Right cardiac atrium (tissue), 5 donors: ENCODE results near the gene PFKFB3. TPM values are rescaled to one million over a fixed set of nuclear protein-coding genes. Genes with fewer than 3 reads are reported as not detected.
"Not testable (repeated sequence)": the region's sequence is repeated elsewhere in the genome, so short reads cannot be mapped to it uniquely, and the experiment has no call there.

Experiments used
- ATAC-seq, 2 donors: fragments of 200-7000 bp; cut with Tn5 transposase; one replicate each; pipeline versions ENCODE4 v1.8.0 to v1.9.1; 2020; ENCODE audit warnings: moderate library complexity in 2 of 2, mild to moderate bottlenecking in 1 of 2
- DNase-seq, 3 donors: peaks; one replicate each; pipeline ENCODE4 v3.0.0-alpha.2; 2020
- H3K27ac ChIP-seq: one replicate; pipeline ENCODE4 v1.5.1; 2013; ENCODE audit warnings: mild to moderate bottlenecking, low read length, control low read depth, moderate library complexity
- H3K27me3 ChIP-seq: one replicate; pipeline ENCODE4 v1.6.1; 2013; ENCODE audit not compliant: control insufficient read depth, insufficient read depth
- H3K4me1 ChIP-seq: one replicate; pipeline ENCODE4 v1.6.1; 2013; ENCODE audit warnings: low read length; ENCODE audit not compliant: control insufficient read depth, insufficient read depth
- H3K4me3 ChIP-seq: one replicate; pipeline ENCODE4 v1.5.1; 2013; ENCODE audit warnings: low read length, control low read depth
- H3K9me3 ChIP-seq: one replicate; pipeline ENCODE4 v1.6.1; 2013; ENCODE audit warnings: low read length; ENCODE audit not compliant: control insufficient read depth
- WGBS: extraction: QIAGEN DNeasy Blood & Tissue Kit; methylation state at CpG from one replicate; pipeline ENCODE4 v1.1.7; 2013; 5-methylcytosine and 5-hydroxymethylcytosine counted together
- intact Hi-C, 4 donors: fragments of 100-400 bp; cut with DNase I; formaldehyde crosslinking; loops; one replicate each; pipeline versions ENCODE4 v1.11.0 to v1.14.0; 2022 to 2023
- polyA plus RNA-seq: library from polyadenylated mRNA; stranded (reverse); fragments of 200-250 nt; gene quantifications from one replicate; pipeline ENCODE4 v1.2.3, GENCODE V29; 2013
- total RNA-seq, 4 donors: library from RNA; stranded (reverse); fragmentation: NEBNext Ultra II Directional; extraction: Animal tissue kit (Norgen Biotek cat#: 25700); gene quantifications; one replicate each; pipeline ENCODE4 v1.2.1, GENCODE V29; 2021
- donor health status: healthy with polysubstance abuse.
- donor health status: DM: no; HTN: yes; CAD: no.
- donor health status: DM: no; HTN: no; CAD: no.
- donor health status: DM: no; HTN: yes; CAD: no; lungs with severe emphysema.
- donor health status: DM: yes; HTN: yes; CAD: no.

PFKFB3 gene
- total and polyA plus RNA-seq, 5 donors = 10.5 to 15.1 (median 11.7) TPM

- H3K27me3 ChIP-seq = no peaks in the 10 kb centered on the region
- no peak overlapping the region for H3K27ac ChIP-seq
- no peaks in the 10 kb centered on the region for H3K9me3 ChIP-seq
- DNase-seq (no peak), ATAC-seq (no peak)
- 98% methylated on average over 6 of the region's 6 CpGs for WGBS
- intact Hi-C loops = no loop called here
- no peak overlapping the region for H3K4me3 ChIP-seq
- peaks cover 5% of the 10 kb centered on the region for H3K4me1 ChIP-seq
Measured at GRCh38 chr10:6194311-6194710, 8.4 kb upstream of the PFKFB3 start.

GRCh38 chr10:6195376-6195775 lies 7.4 kb upstream of the PFKFB3 start:
- H3K4me3 ChIP-seq = no peak overlapping the region

DNA sequence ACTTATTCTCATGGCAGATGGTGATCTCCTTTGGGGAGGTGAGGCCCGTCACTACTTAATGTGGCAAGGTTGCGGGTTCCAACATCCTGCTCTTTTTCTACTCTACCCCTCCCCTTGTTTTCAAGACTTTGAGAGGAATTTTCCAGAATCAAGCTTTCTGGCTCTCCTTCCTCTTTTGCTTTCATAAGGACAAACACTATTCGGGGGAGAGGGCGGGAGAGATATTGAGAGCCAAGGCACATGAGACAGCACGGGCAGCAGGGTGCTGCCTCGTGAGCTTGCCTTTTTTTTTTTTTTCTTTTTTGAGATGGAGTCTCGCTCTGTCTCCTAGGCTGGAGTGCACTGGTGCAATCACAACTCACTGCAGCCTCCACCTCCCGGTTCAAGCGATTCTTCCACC lies 6.9 kb upstream of the PFKFB3 start:
- no peaks in the 10 kb centered on the region for H3K27me3 ChIP-seq
- H3K9me3 ChIP-seq = no peaks in the 10 kb centered on the region
- ATAC-seq (peak; percentile 66 to 67), DNase-seq (peak in 2 of 3 donors; percentile 52 to 74)
- 67% methylated on average over 9 of the region's 9 CpGs for WGBS
- peak overlapping the region; percentile 77 for H3K27ac ChIP-seq
- no peak overlapping the region for H3K4me3 ChIP-seq
- intact Hi-C loops = loop anchor here in 1 of 4 donors (5.0 kb wide), 1 partner anchor 44 kb away; no protein-coding TSS in a partner anchor
- peaks cover 7% of the 10 kb centered on the region for H3K4me1 ChIP-seq

More at GRCh38 chr10:6195376-6195775, 7.4 kb upstream of the PFKFB3 start:
- intact Hi-C loops = loop anchor here in 1 of 4 donors (5.0 kb wide), 1 partner anchor 43 kb away; no protein-coding TSS in a partner anchor
- H3K27me3 ChIP-seq = no peaks in the 10 kb centered on the region
- peaks cover 5% of the 10 kb centered on the region for H3K4me1 ChIP-seq
- DNase-seq (peak in 1 of 3 donors; percentile 55), ATAC-seq (peak; percentile 2 to 57)
- peak overlapping the region; percentile 77 for H3K27ac ChIP-seq
- no peaks in the 10 kb centered on the region for H3K9me3 ChIP-seq
- 73% methylated on average over 6 of the region's 6 CpGs for WGBS

- H3K4me1 ChIP-seq, H3K27me3 ChIP-seq, H3K9me3 ChIP-seq, H3K4me3 ChIP-seq, DNase-seq, ATAC-seq: not testable (repeated sequence)
- intact Hi-C loops = loop anchor here in 1 of 4 donors (5.0 kb wide), 1 partner anchor 44 kb away; no protein-coding TSS in a partner anchor
- WGBS = 85% methylated on average over 6 of the region's 6 CpGs
- peak overlapping the region; percentile 48 for H3K27ac ChIP-seq
Measured at GRCh38 chr10:6196524-6196923, 6.2 kb upstream of the PFKFB3 start.

GRCh38 chr10:6197321-6197720 lies 5.4 kb upstream of the PFKFB3 start:
- no peaks in the 10 kb centered on the region for H3K27me3 ChIP-seq
- H3K4me3 ChIP-seq = no peak overlapping the region
- peaks cover 10% of the 10 kb centered on the region for H3K4me1 ChIP-seq
- WGBS = 71% methylated on average over 2 of the region's 2 CpGs
- DNase-seq (no peak), ATAC-seq (no peak)
- intact Hi-C loops = loop anchor here in 1 of 4 donors (5.0 kb wide), 1 partner anchor 45 kb away; no protein-coding TSS in a partner anchor
- no peak overlapping the region for H3K27ac ChIP-seq
- H3K9me3 ChIP-seq = no peaks in the 10 kb centered on the region

GRCh38 chr10:6198171-6198570 lies 4.6 kb upstream of the PFKFB3 start:
- H3K4me1 ChIP-seq = peaks cover 10% of the 10 kb centered on the region
- no peak overlapping the region for H3K4me3 ChIP-seq
- no peak for DNase-seq
- H3K27ac ChIP-seq = no peak overlapping the region
- intact Hi-C loops = loop anchor here in 1 of 4 donors (5.0 kb wide), 1 partner anchor 46 kb away; no protein-coding TSS in a partner anchor
- no peak for ATAC-seq
- no peaks in the 10 kb centered on the region for H3K27me3 ChIP-seq
- no peaks in the 10 kb centered on the region for H3K9me3 ChIP-seq
- WGBS = 92% methylated on average over 6 of the region's 6 CpGs

DNA sequence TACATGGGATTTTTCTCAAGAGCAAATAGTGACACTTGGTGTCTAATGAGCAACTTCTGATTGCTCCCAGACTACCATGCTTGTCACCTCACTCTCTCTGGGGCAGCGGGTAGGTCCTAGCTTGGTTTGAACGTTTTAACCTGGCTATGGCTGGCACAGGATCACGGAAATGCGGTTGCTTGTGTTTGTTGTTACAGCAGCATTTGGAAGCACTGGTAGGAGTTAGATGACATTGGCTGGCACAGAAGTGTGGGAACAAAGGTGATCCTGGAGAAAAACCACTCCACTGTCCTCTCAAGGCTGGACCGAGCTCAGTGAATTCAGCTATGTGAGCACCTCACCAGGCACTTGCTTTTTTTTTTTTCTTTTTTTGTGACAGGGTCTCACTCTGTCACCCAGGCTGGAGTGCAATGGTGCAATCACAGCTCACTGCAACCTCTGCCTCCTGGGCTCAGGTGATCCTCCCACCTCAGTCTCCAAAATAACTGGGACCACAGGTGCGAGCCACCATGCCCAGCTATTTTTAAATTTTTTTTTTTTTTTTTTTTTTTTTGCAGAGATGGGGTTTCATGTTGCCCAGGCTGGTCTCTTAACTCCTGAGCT lies 3.5 kb upstream of the PFKFB3 start:
- intact Hi-C loops = loop anchor here in 1 of 4 donors (5.0 kb wide), 1 partner anchor 47 kb away; no protein-coding TSS in a partner anchor
- no peak for ATAC-seq

GRCh38 chr10:6200440-6200733 lies 2.3 kb upstream of the PFKFB3 start:
- WGBS = 14% methylated on average over 6 of the region's 6 CpGs
- H3K4me1 ChIP-seq = peaks cover 9% of the 10 kb centered on the region
- intact Hi-C loops = loop anchor here in 2 of 4 donors (5.0 to 10.0 kb wide), 4 partner anchors 38 to 202 kb away; no protein-coding TSS in a partner anchor
- DNase-seq (no peak), ATAC-seq (no peak)
- H3K27ac ChIP-seq = no peak overlapping the region
- H3K27me3 ChIP-seq = no peaks in the 10 kb centered on the region
- no peaks in the 10 kb centered on the region for H3K9me3 ChIP-seq
- no peak overlapping the region for H3K4me3 ChIP-seq

More for the DNA sequence above, 3.5 kb upstream of the PFKFB3 start:
- Histone ChIP-seq H3K27me3 (no peaks in the 10 kb centered on the region), H3K27ac (no peak overlapping the region), H3K9me3 (no peaks in the 10 kb centered on the region), H3K4me1 (peaks cover 10% of the 10 kb centered on the region), H3K4me3 (no peak overlapping the region)
- DNase-seq = no peak
- WGBS = 84% methylated on average over 6 of the region's 6 CpGs

GRCh38 chr10:6200734-6201515 lies 1.8 kb upstream of the PFKFB3 start:
- intact Hi-C loops = loop anchor here in 2 of 4 donors (5.0 to 10.0 kb wide), 4 partner anchors 39 to 201 kb away; no protein-coding TSS in a partner anchor
- DNase-seq = peak; percentile 37 to 81 (median 73)
- ATAC-seq = no peak
- H3K4me3 ChIP-seq = peak overlapping the region; percentile 57
- H3K4me1 ChIP-seq = peaks cover 9% of the 10 kb centered on the region
- H3K9me3 ChIP-seq = no peaks in the 10 kb centered on the region
- under 1% methylated on average over 59 of the region's 59 CpGs for WGBS
- no peaks in the 10 kb centered on the region for H3K27me3 ChIP-seq
- H3K27ac ChIP-seq = peak overlapping the region; percentile 0

- no peaks in the 10 kb centered on the region for H3K9me3 ChIP-seq
- H3K27ac ChIP-seq = no peak overlapping the region
- H3K4me3 ChIP-seq = peak overlapping the region; percentile 57
- under 1% methylated on average over 50 of the region's 50 CpGs for WGBS
- H3K27me3 ChIP-seq = no peaks in the 10 kb centered on the region
- ATAC-seq (peak; percentile 56 to 66), DNase-seq (peak; percentile 62 to 87 (median 86))
- H3K4me1 ChIP-seq = peaks cover 9% of the 10 kb centered on the region
- intact Hi-C loops = loop anchor here in 2 of 4 donors (5.0 to 10.0 kb wide), 4 partner anchors 39 to 201 kb away; no protein-coding TSS in a partner anchor
Measured at GRCh38 chr10:6201516-6201975, 1.2 kb upstream of the PFKFB3 start.
